Gastroesophageal sphincter (tissue), 3 donors: ENCODE data around the gene COL1A2.
A peak's percentile ranks its signal among the peaks of the same experiment; 100 is the strongest.

Experiments used
- POLR2AphosphoS5 ChIP-seq: sonication (generic); formaldehyde crosslinking; IDR thresholded peaks from one replicate; pipeline ENCODE4 v1.6.1; 2017; ENCODE audit warnings: antibody characterized with exemption
- TF ChIP-seq, protein P1 (sequence below), 4 experiments: fragments of 200-600 bp in 2 of 4; fragments of 450-650 bp in 2 of 4; sonication (generic) in 1 of 4; IDR thresholded peaks; one replicate each; pipeline ENCODE4 v1.5.1; 2017 to 2019; ENCODE audit warnings: antibody characterized with exemption in 4 of 4, mild to moderate bottlenecking in 2 of 4, moderate library complexity in 2 of 4

DNA sequence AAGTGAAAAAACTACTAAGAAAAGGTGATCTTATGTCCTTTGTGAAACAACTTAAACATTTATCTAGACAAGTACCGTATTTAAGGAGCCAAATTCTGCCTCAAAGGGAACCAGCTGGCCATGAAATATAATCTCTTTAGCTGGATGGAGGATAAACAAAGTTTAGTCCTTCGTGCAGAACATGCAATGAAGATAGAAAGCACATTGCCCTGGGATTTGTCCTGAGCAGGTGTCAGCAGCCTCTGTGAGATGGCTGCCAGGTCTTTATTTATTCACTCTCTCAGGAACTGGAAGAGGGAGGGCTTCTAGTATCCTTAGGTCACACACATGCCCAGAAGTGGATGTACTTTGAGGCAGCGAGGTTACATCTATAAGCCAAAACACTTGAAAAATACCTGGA, 57.5 kb downstream of the COL1A2 start:
- TF ChIP-seq, protein P1, sequence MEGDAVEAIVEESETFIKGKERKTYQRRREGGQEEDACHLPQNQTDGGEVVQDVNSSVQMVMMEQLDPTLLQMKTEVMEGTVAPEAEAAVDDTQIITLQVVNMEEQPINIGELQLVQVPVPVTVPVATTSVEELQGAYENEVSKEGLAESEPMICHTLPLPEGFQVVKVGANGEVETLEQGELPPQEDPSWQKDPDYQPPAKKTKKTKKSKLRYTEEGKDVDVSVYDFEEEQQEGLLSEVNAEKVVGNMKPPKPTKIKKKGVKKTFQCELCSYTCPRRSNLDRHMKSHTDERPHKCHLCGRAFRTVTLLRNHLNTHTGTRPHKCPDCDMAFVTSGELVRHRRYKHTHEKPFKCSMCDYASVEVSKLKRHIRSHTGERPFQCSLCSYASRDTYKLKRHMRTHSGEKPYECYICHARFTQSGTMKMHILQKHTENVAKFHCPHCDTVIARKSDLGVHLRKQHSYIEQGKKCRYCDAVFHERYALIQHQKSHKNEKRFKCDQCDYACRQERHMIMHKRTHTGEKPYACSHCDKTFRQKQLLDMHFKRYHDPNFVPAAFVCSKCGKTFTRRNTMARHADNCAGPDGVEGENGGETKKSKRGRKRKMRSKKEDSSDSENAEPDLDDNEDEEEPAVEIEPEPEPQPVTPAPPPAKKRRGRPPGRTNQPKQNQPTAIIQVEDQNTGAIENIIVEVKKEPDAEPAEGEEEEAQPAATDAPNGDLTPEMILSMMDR (IDR thresholded peaks at IDR 0.05) = no peak
- peak; percentile 61 for TF ChIP-seq POLR2AphosphoS5
